PC-9 (cell line): Measurements from ENCODE around the gene PHOSPHO2. TPM values are rescaled to one million over a fixed set of nuclear protein-coding genes. Genes with fewer than 3 reads are reported as not detected.

Experiments used
- BruUV-seq: library from RNA; stranded (reverse); fragments of 400-500 nt; replicated peaks from 2 replicates; lab custom pipeline; 2021; lab: Mats Ljungman, UMichigan
- CTCF ChIA-PET: fragments of 300-600 bp; sonication (Branson Sonifier 250); formaldehyde crosslinking; loops from one replicate; lab custom pipeline; 2022; ENCODE audit warnings: antibody characterized with exemption; lab: Charles Lee
- POLR2A ChIA-PET: fragments of 300-600 bp; sonication (Branson Sonifier 250); formaldehyde crosslinking; loops from one replicate; lab custom pipeline; 2022; ENCODE audit warnings: antibody characterized with exemption; ENCODE audit not compliant: unreplicated experiment; lab: Charles Lee
- DNase-seq, 2 experiments: peaks; one replicate each; pipeline versions ENCODE4 v3.0.0 to v3.0.0-alpha.2; 2015 to 2022; ENCODE audit warnings: mixed read lengths in 1 of 2
- H2AFZ ChIP-seq: fragments of 200-600 bp; sonication (generic); 2 replicates; pipeline ENCODE4 v1.8.1; 2017; ENCODE audit warnings: antibody characterized with exemption
- H3F3A ChIP-seq: fragments of 200-600 bp; sonication (generic); 2 replicates; pipeline ENCODE4 v1.8.1; 2017; ENCODE audit warnings: antibody characterized with exemption, mild to moderate bottlenecking, low read depth; ENCODE audit not compliant: insufficient read depth
- H3K27ac ChIP-seq: fragments of 200-600 bp; sonication (generic); 2 replicates; pipeline ENCODE4 v1.6.1; 2016; ENCODE audit warnings: mixed run types
- H3K27me3 ChIP-seq: fragments of 200-600 bp; sonication (generic); 2 replicates; pipeline ENCODE4 v1.6.1; 2016; ENCODE audit warnings: low read depth, mixed run types; ENCODE audit not compliant: insufficient read depth
- H3K36me3 ChIP-seq: fragments of 200-600 bp; sonication (generic); 2 replicates; pipeline ENCODE4 v1.6.1; 2016; ENCODE audit warnings: low read depth, mixed run types
- H3K4me1 ChIP-seq: fragments of 200-600 bp; sonication (generic); replicated peaks from 2 replicates; pipeline ENCODE4 v1.6.1; 2016; ENCODE audit warnings: mixed run types; ENCODE audit not compliant: insufficient read depth
- H3K4me2 ChIP-seq: fragments of 200-600 bp; sonication (generic); 2 replicates; pipeline ENCODE4 v1.6.1; 2017; ENCODE audit warnings: mixed run types
- H3K4me3 ChIP-seq: fragments of 200-600 bp; sonication (generic); 2 replicates; pipeline ENCODE4 v1.6.1; 2016; ENCODE audit warnings: mixed run types
- H3K79me2 ChIP-seq: fragments of 200-600 bp; sonication (generic); 2 replicates; pipeline ENCODE4 v1.6.1; 2017; ENCODE audit warnings: low read depth, mixed run types
- H3K9me2 ChIP-seq: fragments of 200-600 bp; sonication (generic); 2 replicates; pipeline ENCODE4 v1.8.1; 2017; ENCODE audit warnings: mild to moderate bottlenecking; ENCODE audit not compliant: insufficient read depth
- H3K9me3 ChIP-seq: fragments of 200-600 bp; sonication (generic); 2 replicates; pipeline ENCODE4 v1.8.1; 2016; ENCODE audit warnings: low read depth; ENCODE audit not compliant: insufficient read depth
- H4K20me1 ChIP-seq: fragments of 200-600 bp; sonication (generic); 2 replicates; pipeline ENCODE4 v1.8.1; 2017; ENCODE audit not compliant: insufficient read depth
- EZH2 ChIP-seq: fragments of 200-600 bp; sonication (generic); IDR thresholded peaks from 2 replicates; pipeline ENCODE4 v1.8.0; 2017; ENCODE audit warnings: antibody characterized with exemption, low read depth
- intact Hi-C: fragments of 100-400 bp; cut with micrococcal nuclease; formaldehyde crosslinking; loops from one replicate; pipeline ENCODE4 v1.10.0; 2022; ENCODE audit not compliant: unreplicated experiment
- total RNA-seq: library from RNA; stranded (reverse); gene quantifications from 2 replicates; pipeline ENCODE4 v1.2.3, GENCODE V29; 2021
- TF ChIP-seq, protein P1 (sequence below): fragments of 200-600 bp; sonication (generic); conservative IDR thresholded peaks from 2 replicates; pipeline ENCODE4 v1.6.1; 2017; ENCODE audit warnings: mixed run types, antibody characterized with exemption, mild to moderate bottlenecking, moderate library complexity

The PHOSPHO2 gene
- total RNA-seq, 1 experiment from 2014 or later = 5.9 TPM

DNA sequence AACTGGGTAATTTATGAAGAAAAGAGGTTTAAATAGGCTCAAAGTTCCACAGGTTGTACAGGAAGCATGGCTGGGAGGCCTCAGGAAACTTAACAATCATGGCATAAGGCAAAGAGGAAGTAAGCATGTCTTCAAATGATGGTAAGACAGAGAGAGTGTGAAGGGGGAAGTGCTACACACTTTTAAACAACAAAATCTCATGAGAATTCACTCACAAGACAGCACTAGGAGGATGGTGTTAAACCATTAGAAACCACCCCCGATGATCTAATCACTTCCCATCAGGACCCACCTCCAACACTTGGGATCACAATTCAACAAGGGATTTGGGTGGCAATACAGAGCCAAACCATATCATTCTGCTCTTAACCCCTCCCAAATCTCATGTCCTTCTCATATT, 34.9 kb upstream of the PHOSPHO2 start:
- Histone ChIP-seq H3K9me3 (no peaks in the 10 kb centered on the region), H3K4me1 (no peaks in the 10 kb centered on the region), H2AFZ (no peak overlapping the region), H3K36me3 (no peaks in the 10 kb centered on the region), H3K4me3 (no peak overlapping the region), H3K9me2 (no peaks in the 10 kb centered on the region), H4K20me1 (no peaks in the 10 kb centered on the region), H3K79me2 (no peaks in the 10 kb centered on the region), H3K4me2 (no peak overlapping the region), H3K27ac (no peak overlapping the region), H3K27me3 (no peaks in the 10 kb centered on the region), H3F3A (no peaks in the 10 kb centered on the region)
- TF ChIP-seq EZH2 = no peak
- TF ChIP-seq, protein P1, sequence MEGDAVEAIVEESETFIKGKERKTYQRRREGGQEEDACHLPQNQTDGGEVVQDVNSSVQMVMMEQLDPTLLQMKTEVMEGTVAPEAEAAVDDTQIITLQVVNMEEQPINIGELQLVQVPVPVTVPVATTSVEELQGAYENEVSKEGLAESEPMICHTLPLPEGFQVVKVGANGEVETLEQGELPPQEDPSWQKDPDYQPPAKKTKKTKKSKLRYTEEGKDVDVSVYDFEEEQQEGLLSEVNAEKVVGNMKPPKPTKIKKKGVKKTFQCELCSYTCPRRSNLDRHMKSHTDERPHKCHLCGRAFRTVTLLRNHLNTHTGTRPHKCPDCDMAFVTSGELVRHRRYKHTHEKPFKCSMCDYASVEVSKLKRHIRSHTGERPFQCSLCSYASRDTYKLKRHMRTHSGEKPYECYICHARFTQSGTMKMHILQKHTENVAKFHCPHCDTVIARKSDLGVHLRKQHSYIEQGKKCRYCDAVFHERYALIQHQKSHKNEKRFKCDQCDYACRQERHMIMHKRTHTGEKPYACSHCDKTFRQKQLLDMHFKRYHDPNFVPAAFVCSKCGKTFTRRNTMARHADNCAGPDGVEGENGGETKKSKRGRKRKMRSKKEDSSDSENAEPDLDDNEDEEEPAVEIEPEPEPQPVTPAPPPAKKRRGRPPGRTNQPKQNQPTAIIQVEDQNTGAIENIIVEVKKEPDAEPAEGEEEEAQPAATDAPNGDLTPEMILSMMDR = no peak
- DNase-seq = no peak
- POLR2A ChIA-PET = no interaction called here
- intact Hi-C loops = no loop called here
- no TSS peak for BruUV-seq
- CTCF ChIA-PET = no interaction called here

GRCh38 chr2:169661265-169661664, 33.0 kb upstream of the PHOSPHO2 start:
- Histone ChIP-seq H3K4me3 (no peak overlapping the region), H3K27ac (no peak overlapping the region)
- BruUV-seq = no TSS peak

GRCh38 chr2:169662744-169663143, 31.5 kb upstream of the PHOSPHO2 start:
- TF ChIP-seq, protein P1 = no peak
- Histone ChIP-seq H3K4me3 (no peak overlapping the region), H3K9me3 (no peaks in the 10 kb centered on the region), H4K20me1 (no peaks in the 10 kb centered on the region), H3K4me2 (no peak overlapping the region), H3K4me1 (no peaks in the 10 kb centered on the region), H3K36me3 (no peaks in the 10 kb centered on the region), H3K27me3 (no peaks in the 10 kb centered on the region), H3K79me2 (no peaks in the 10 kb centered on the region), H3F3A (no peaks in the 10 kb centered on the region), H2AFZ (no peak overlapping the region), H3K27ac (no peak overlapping the region), H3K9me2 (no peaks in the 10 kb centered on the region)
- POLR2A ChIA-PET = interaction anchor here (0.6 kb wide), 1 partner anchor 99 kb away, joined by 3 read pairs; no protein-coding TSS in a partner anchor
- BruUV-seq = no TSS peak
- CTCF ChIA-PET = no interaction called here
- DNase-seq = no peak
- intact Hi-C loops = no loop called here

More at GRCh38 chr2:169661265-169661664, 33.0 kb upstream of the PHOSPHO2 start:
- Histone ChIP-seq H3K4me2 (no peak overlapping the region), H4K20me1 (no peaks in the 10 kb centered on the region), H2AFZ (no peak overlapping the region), H3K36me3 (no peaks in the 10 kb centered on the region), H3F3A (no peaks in the 10 kb centered on the region), H3K4me1 (no peaks in the 10 kb centered on the region), H3K9me2 (no peaks in the 10 kb centered on the region), H3K9me3 (no peaks in the 10 kb centered on the region), H3K79me2 (no peaks in the 10 kb centered on the region), H3K27me3 (no peaks in the 10 kb centered on the region)
- no peak for DNase-seq
- POLR2A ChIA-PET = no interaction called here
- CTCF ChIA-PET = no interaction called here
- TF ChIP-seq, protein P1 = no peak
- no peak for TF ChIP-seq EZH2
- intact Hi-C loops = no loop called here
